Skeletal muscle tissue (tissue), 4 donors: ENCODE results near the gene CCR7. TPM values are rescaled to one million over a fixed set of nuclear protein-coding genes. Genes with fewer than 3 reads are reported as not detected.
"Not testable (repeated sequence)": the region's sequence is repeated elsewhere in the genome, so short reads cannot be mapped to it uniquely, and the experiment has no call there.

Experiments used
- H3K27ac ChIP-seq: one replicate; pipeline ENCODE4 v1.7.0; 2013; ENCODE audit warnings: mild to moderate bottlenecking, low read depth, low read length, inconsistent platforms
- H3K27me3 ChIP-seq, 3 donors: one replicate each; pipeline ENCODE4 v1.7.0; 2013; ENCODE audit warnings: low read length in 3 of 3; ENCODE audit not compliant: control insufficient read depth in 3 of 3, insufficient read depth in 3 of 3
- H3K36me3 ChIP-seq, 3 donors: one replicate each; pipeline ENCODE4 v1.7.0; 2013; ENCODE audit warnings: low read length in 3 of 3; ENCODE audit not compliant: control insufficient read depth in 3 of 3, insufficient read depth in 3 of 3
- H3K4me1 ChIP-seq, 3 donors: one replicate each; pipeline ENCODE4 v1.7.0; 2013; ENCODE audit warnings: low read length in 3 of 3, mild to moderate bottlenecking in 3 of 3; ENCODE audit not compliant: control insufficient read depth in 3 of 3, insufficient read depth in 3 of 3
- H3K4me3 ChIP-seq, 3 donors: one replicate each; pipeline ENCODE4 v1.7.0; 2013; ENCODE audit warnings: low read length in 3 of 3
- H3K9ac ChIP-seq, 3 donors: one replicate each; pipeline ENCODE4 v1.7.0; 2013; ENCODE audit warnings: low read length in 3 of 3, mild to moderate bottlenecking in 3 of 3, moderate library complexity in 2 of 3, low read depth in 1 of 3
- H3K9me3 ChIP-seq, 3 donors: one replicate each; pipeline ENCODE4 v1.7.0; 2013; ENCODE audit warnings: low read length in 3 of 3; ENCODE audit not compliant: control insufficient read depth in 3 of 3
- total RNA-seq: library from RNA; depleted of rRNA; stranded (reverse); fragments of >200 nt; gene quantifications from one replicate; pipeline ENCODE4 v1.2.3, GENCODE V29; 2014
- donor health status: Osteomylitis.

Gene CCR7
- total RNA-seq, 1 donor from 2014 or later, result 1.0 TPM

GRCh38 chr17:40551879-40552768 is 13.1 kb downstream of the CCR7 start:
- H3K27ac ChIP-seq, result peak overlapping the region; percentile 80

GRCh38 chr17:40551091-40551878 is 14.0 kb downstream of the CCR7 start:
- H3K4me3 ChIP-seq, result no peak overlapping the region
- no peaks in the 10 kb centered on the region for H3K27me3 ChIP-seq
- no peaks in the 10 kb centered on the region for H3K36me3 ChIP-seq
- no peaks in the 10 kb centered on the region for H3K9me3 ChIP-seq
- H3K27ac ChIP-seq, result peak overlapping the region; percentile 80
- peaks cover 66 to 84% (median 81%) of the 10 kb centered on the region in 3 donors for H3K4me1 ChIP-seq
- peak overlapping the region in 2 of 3 donors; percentile 33 to 45 for H3K9ac ChIP-seq

More at GRCh38 chr17:40551879-40552768, 13.1 kb downstream of the CCR7 start:
- peak overlapping the region; percentile 5 to 45 (median 33) for H3K9ac ChIP-seq
- H3K36me3 ChIP-seq, result no peaks in the 10 kb centered on the region
- H3K4me3 ChIP-seq, result peak overlapping the region in 2 of 3 donors; percentile 5 to 6
- H3K9me3 ChIP-seq, result no peaks in the 10 kb centered on the region
- peaks cover 0 to 2% (median 0%) of the 10 kb centered on the region in 3 donors for H3K27me3 ChIP-seq
- peaks cover 73 to 92% (median 87%) of the 10 kb centered on the region in 3 donors for H3K4me1 ChIP-seq

- Histone ChIP-seq H3K4me1 (peaks cover 65 to 80% (median 80%) of the 10 kb centered on the region in 3 donors), H3K36me3 (no peaks in the 10 kb centered on the region), H3K9me3 (no peaks in the 10 kb centered on the region), H3K4me3 (no peak overlapping the region), H3K27ac (peak overlapping the region; percentile 80), H3K27me3 (no peaks in the 10 kb centered on the region), H3K9ac (no peak overlapping the region)
Measured at GRCh38 chr17:40550608-40551007, 14.7 kb downstream of the CCR7 start.

- Histone ChIP-seq H3K4me1 (peaks cover 56 to 67% (median 67%) of the 10 kb centered on the region in 3 donors), H3K27ac (peak overlapping the region; percentile 80), H3K36me3 (no peaks in the 10 kb centered on the region), H3K27me3 (no peaks in the 10 kb centered on the region), H3K9ac (peak overlapping the region; percentile 34 to 50 (median 38)), H3K4me3 (peak overlapping the region in 1 of 3 donors; percentile 29), H3K9me3 (no peaks in the 10 kb centered on the region)
Measured at GRCh38 chr17:40548982-40549685, 16.1 kb downstream of the CCR7 start.

- Histone ChIP-seq H3K9ac (peak overlapping the region in 1 of 3 donors; percentile 50), H3K36me3 (no peaks in the 10 kb centered on the region), H3K27ac (peak overlapping the region; percentile 80), H3K9me3 (no peaks in the 10 kb centered on the region), H3K4me1 (peaks cover 53 to 65% (median 63%) of the 10 kb centered on the region in 3 donors), H3K4me3 (no peak overlapping the region), H3K27me3 (no peaks in the 10 kb centered on the region)
Measured at GRCh38 chr17:40548491-40548981, 16.7 kb downstream of the CCR7 start.

GRCh38 chr17:40547785-40548478 is 17.3 kb downstream of the CCR7 start:
- Histone ChIP-seq H3K4me3 (no peak overlapping the region), H3K9ac (peak overlapping the region in 1 of 3 donors; percentile 33)

GRCh38 chr17:40547079-40547784 is 18.0 kb downstream of the CCR7 start:
- H3K27me3 ChIP-seq, result no peaks in the 10 kb centered on the region
- H3K4me3 ChIP-seq, result no peak overlapping the region
- H3K9ac ChIP-seq, result peak overlapping the region in 1 of 3 donors; percentile 33
- peak overlapping the region; percentile 15 for H3K27ac ChIP-seq
- H3K9me3 ChIP-seq, result no peaks in the 10 kb centered on the region
- H3K36me3 ChIP-seq, result no peaks in the 10 kb centered on the region
- peaks cover 51 to 63% (median 61%) of the 10 kb centered on the region in 3 donors for H3K4me1 ChIP-seq

More at GRCh38 chr17:40547785-40548478, 17.3 kb downstream of the CCR7 start:
- Histone ChIP-seq H3K4me1 (peaks cover 53 to 64% (median 63%) of the 10 kb centered on the region in 3 donors), H3K27ac (peak overlapping the region; percentile 80), H3K9me3 (no peaks in the 10 kb centered on the region), H3K36me3 (no peaks in the 10 kb centered on the region), H3K27me3 (no peaks in the 10 kb centered on the region)

- not testable (repeated sequence) for H3K9ac ChIP-seq, H3K27ac ChIP-seq, H3K4me3 ChIP-seq, H3K27me3 ChIP-seq, H3K36me3 ChIP-seq, H3K9me3 ChIP-seq
- peaks cover 52 to 63% (median 61%) of the 10 kb centered on the region in 3 donors for H3K4me1 ChIP-seq
Measured at GRCh38 chr17:40546497-40546896, 18.8 kb downstream of the CCR7 start.
